ENCODE results near the gene MAP6. TPM values are rescaled to one million over a fixed set of nuclear protein-coding genes. Genes with fewer than 3 reads are reported as not detected.
A peak's percentile ranks its signal among the peaks of the same experiment; 100 is the strongest.

MAP6 gene
- total RNA-seq, 2 donors from 2014 or later: 6.3 to 8.1 TPM

GRCh38 chr11:75677275-75677674 is 8.4 kb upstream of the MAP6 start:
- Histone ChIP-seq H3K36me3 (no peaks in the 10 kb centered on the region), H3K27ac (no peak overlapping the region), H3K27me3 (no peaks in the 10 kb centered on the region), H3K4me1 (no peaks in the 10 kb centered on the region), H3K4me3 (no peak overlapping the region), H3K9me3 (no peaks in the 10 kb centered on the region)
- no peak for DNase-seq (ENCODE audit: low spot score)
- no peak for TF ChIP-seq CTCF (IDR thresholded peaks at IDR 0.05)

- DNase-seq (ENCODE audit: low spot score): no peak
- Histone ChIP-seq H3K27me3 (no peaks in the 10 kb centered on the region), H3K36me3 (no peaks in the 10 kb centered on the region), H3K4me3 (no peak overlapping the region), H3K27ac (no peak overlapping the region), H3K9me3 (no peaks in the 10 kb centered on the region), H3K4me1 (peaks cover 0 to 2% of the 10 kb centered on the region in 2 donors)
- no peak for TF ChIP-seq CTCF (IDR thresholded peaks at IDR 0.05)
Measured at GRCh38 chr11:75673977-75674582, 5.2 kb upstream of the MAP6 start.

- peaks cover 0 to 17% of the 10 kb centered on the region in 2 donors for H3K4me1 ChIP-seq
- peak overlapping the region; percentile 43 to 53 for H3K27ac ChIP-seq
- DNase-seq (ENCODE audit: low spot score): no peak
- peak overlapping the region; percentile 50 to 68 for H3K4me3 ChIP-seq
- no peak for TF ChIP-seq CTCF (IDR thresholded peaks at IDR 0.05)
- no peaks in the 10 kb centered on the region for H3K9me3 ChIP-seq
- H3K27me3 ChIP-seq: no peaks in the 10 kb centered on the region
- no peaks in the 10 kb centered on the region for H3K36me3 ChIP-seq
Measured at GRCh38 chr11:75667831-75668450, 897 bp downstream of the MAP6 start.

GRCh38 chr11:75667255-75667830 is 1.5 kb downstream of the MAP6 start:
- Histone ChIP-seq H3K4me3 (peak overlapping the region; percentile 50 to 68), H3K36me3 (no peaks in the 10 kb centered on the region), H3K27ac (peak overlapping the region; percentile 43 to 53), H3K4me1 (peaks cover 0 to 17% of the 10 kb centered on the region in 2 donors), H3K27me3 (no peaks in the 10 kb centered on the region), H3K9me3 (no peaks in the 10 kb centered on the region)
- DNase-seq (ENCODE audit: low spot score): no peak
- TF ChIP-seq CTCF (IDR thresholded peaks at IDR 0.05): peak in 1 of 2 donors; percentile 28

GRCh38 chr11:75665990-75666389 is 2.8 kb downstream of the MAP6 start:
- H3K4me1 ChIP-seq: peaks cover 0 to 17% of the 10 kb centered on the region in 2 donors
- H3K4me3 ChIP-seq: no peak overlapping the region
- TF ChIP-seq CTCF (IDR thresholded peaks at IDR 0.05): no peak
- no peaks in the 10 kb centered on the region for H3K9me3 ChIP-seq
- no peak overlapping the region for H3K27ac ChIP-seq
- no peaks in the 10 kb centered on the region for H3K27me3 ChIP-seq
- no peaks in the 10 kb centered on the region for H3K36me3 ChIP-seq
- DNase-seq (ENCODE audit: low spot score): no peak

Measured in right atrium auricular region (tissue), 2 donors.